Kasumi-1 (cell line): ENCODE data around the gene GOLGA6L22.
"Not testable (repeated sequence)": the region's sequence is repeated elsewhere in the genome, so short reads cannot be mapped to it uniquely, and the experiment has no call there.

Source experiments
- DNase-seq, 2 experiments: peaks; one replicate each; lab custom pipeline; 2025; lab: John Stamatoyannopoulos, UW

Gene GOLGA6L22

GRCh38 chr15:22458603-22459002, at the start of gene GOLGA6L22:
GOLGA6L22 (plus strand) TSS chr15:22458903; CDS start chr15:22458994, 91 bp downstream.
- not testable (repeated sequence) for DNase-seq

- not testable (repeated sequence) for DNase-seq
Measured at GRCh38 chr15:22417288-22417687, 41.4 kb upstream of the GOLGA6L22 start.

- not testable (repeated sequence) for DNase-seq
Measured at GRCh38 chr15:22417795-22418194, 40.9 kb upstream of the GOLGA6L22 start.

- not testable (repeated sequence) for DNase-seq
Measured at GRCh38 chr15:22418212-22418611, 40.5 kb upstream of the GOLGA6L22 start.

GRCh38 chr15:22418666-22419065, 40.0 kb upstream of the GOLGA6L22 start:
- DNase-seq = not testable (repeated sequence)

- DNase-seq = not testable (repeated sequence)
Measured at GRCh38 chr15:22420340-22420739, 38.4 kb upstream of the GOLGA6L22 start.

- not testable (repeated sequence) for DNase-seq
Measured at GRCh38 chr15:22429426-22429825, 29.3 kb upstream of the GOLGA6L22 start.

GRCh38 chr15:22431687-22432086, 27.0 kb upstream of the GOLGA6L22 start:
- not testable (repeated sequence) for DNase-seq

GRCh38 chr15:22494490-22495113, 35.9 kb downstream of the GOLGA6L22 start:
- DNase-seq = not testable (repeated sequence)

GRCh38 chr15:22497200-22497599, 38.5 kb downstream of the GOLGA6L22 start:
- not testable (repeated sequence) for DNase-seq

GRCh38 chr15:22498220-22498925, 39.7 kb downstream of the GOLGA6L22 start:
- not testable (repeated sequence) for DNase-seq

- not testable (repeated sequence) for DNase-seq
Measured at GRCh38 chr15:22502272-22502671, 43.6 kb downstream of the GOLGA6L22 start.

- DNase-seq = not testable (repeated sequence)
Measured at GRCh38 chr15:22506959-22507358, 48.3 kb downstream of the GOLGA6L22 start.

GRCh38 chr15:22516140-22516539, 57.4 kb downstream of the GOLGA6L22 start:
- DNase-seq = not testable (repeated sequence)
